ENCODE measurements around the gene ADAMTS2.
"Not testable (repeated sequence)": the region's sequence is repeated elsewhere in the genome, so short reads cannot be mapped to it uniquely, and the experiment has no call there.

The ADAMTS2 gene

DNA sequence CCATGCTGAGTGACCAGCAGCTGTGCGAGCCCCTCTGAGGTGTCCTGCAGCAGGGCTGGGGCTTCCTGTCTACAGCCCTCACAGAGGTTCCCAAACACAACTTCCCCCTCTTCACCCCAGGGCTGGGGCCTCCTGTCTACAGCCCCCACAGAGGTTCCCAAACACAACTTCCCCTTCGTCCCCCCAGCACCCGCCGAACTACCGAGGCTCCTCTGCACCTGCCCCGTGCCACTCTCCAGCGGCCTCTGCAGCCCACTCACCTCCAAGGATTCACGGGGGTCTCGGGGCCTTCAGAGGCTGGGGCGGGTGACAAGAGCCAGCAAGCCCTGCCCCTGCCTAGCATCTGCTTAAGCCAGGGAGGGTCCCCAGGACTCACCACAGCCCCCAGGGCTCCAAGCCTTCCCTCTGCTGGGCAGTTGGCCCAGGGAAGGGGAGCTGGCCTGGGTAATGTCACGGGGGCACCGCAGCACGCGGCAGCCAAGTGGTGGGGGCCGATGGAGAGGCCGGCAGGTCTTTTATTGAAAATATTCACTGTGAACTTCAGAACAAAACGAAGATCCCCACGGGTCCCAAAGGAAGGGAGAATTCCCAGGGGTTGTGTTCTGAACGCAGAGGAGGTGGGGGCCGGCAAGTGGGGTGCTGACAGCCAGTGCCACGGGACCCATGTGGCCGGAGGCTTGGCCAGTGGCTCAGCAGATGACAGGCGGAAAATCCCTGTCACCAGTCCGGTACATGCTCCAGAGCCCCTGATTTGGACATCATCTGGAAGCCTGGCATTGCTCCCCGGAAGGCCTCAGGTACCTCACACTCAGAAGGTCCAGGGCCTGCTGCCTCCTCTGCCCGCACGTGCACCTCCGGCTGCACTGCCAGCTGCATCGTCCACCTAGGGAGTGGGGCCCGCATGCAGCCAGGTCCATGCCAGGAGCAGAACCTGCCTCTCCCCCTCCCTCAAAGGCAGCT, 125.3 kb downstream of the ADAMTS2 start:
- FAIRE-seq (no peak), DNase-seq (ENCODE audit: insufficient read length, low spot score) (no peak)
- TF ChIP-seq, protein P1, sequence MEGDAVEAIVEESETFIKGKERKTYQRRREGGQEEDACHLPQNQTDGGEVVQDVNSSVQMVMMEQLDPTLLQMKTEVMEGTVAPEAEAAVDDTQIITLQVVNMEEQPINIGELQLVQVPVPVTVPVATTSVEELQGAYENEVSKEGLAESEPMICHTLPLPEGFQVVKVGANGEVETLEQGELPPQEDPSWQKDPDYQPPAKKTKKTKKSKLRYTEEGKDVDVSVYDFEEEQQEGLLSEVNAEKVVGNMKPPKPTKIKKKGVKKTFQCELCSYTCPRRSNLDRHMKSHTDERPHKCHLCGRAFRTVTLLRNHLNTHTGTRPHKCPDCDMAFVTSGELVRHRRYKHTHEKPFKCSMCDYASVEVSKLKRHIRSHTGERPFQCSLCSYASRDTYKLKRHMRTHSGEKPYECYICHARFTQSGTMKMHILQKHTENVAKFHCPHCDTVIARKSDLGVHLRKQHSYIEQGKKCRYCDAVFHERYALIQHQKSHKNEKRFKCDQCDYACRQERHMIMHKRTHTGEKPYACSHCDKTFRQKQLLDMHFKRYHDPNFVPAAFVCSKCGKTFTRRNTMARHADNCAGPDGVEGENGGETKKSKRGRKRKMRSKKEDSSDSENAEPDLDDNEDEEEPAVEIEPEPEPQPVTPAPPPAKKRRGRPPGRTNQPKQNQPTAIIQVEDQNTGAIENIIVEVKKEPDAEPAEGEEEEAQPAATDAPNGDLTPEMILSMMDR (IDR thresholded peaks at IDR 0.05; ENCODE audit: insufficient read depth, missing control alignments), result no peak

DNA sequence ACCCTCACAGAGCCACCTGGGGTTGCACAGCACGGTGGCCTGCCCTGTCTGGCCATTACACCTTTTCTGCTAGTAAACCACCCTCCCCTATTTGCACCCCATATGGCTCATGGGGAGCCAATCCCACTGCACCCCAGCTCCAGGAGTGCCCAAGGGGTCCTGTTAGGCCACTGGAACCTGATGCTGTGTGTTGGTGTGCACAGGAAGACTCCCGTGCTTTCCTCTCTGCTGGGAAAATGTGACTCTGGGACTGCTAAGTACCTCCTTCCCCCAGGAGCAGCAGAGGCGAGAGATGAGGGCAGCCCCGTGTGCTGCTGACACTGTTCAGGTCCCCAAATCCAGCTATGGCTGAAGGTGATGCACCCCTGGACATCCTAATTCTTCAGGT, 126.3 kb downstream of the ADAMTS2 start:
- DNase-seq (ENCODE audit: insufficient read length, low spot score) (no peak), FAIRE-seq (no peak)
- TF ChIP-seq, protein P1 (IDR thresholded peaks at IDR 0.05; ENCODE audit: insufficient read depth, missing control alignments), result no peak

DNA sequence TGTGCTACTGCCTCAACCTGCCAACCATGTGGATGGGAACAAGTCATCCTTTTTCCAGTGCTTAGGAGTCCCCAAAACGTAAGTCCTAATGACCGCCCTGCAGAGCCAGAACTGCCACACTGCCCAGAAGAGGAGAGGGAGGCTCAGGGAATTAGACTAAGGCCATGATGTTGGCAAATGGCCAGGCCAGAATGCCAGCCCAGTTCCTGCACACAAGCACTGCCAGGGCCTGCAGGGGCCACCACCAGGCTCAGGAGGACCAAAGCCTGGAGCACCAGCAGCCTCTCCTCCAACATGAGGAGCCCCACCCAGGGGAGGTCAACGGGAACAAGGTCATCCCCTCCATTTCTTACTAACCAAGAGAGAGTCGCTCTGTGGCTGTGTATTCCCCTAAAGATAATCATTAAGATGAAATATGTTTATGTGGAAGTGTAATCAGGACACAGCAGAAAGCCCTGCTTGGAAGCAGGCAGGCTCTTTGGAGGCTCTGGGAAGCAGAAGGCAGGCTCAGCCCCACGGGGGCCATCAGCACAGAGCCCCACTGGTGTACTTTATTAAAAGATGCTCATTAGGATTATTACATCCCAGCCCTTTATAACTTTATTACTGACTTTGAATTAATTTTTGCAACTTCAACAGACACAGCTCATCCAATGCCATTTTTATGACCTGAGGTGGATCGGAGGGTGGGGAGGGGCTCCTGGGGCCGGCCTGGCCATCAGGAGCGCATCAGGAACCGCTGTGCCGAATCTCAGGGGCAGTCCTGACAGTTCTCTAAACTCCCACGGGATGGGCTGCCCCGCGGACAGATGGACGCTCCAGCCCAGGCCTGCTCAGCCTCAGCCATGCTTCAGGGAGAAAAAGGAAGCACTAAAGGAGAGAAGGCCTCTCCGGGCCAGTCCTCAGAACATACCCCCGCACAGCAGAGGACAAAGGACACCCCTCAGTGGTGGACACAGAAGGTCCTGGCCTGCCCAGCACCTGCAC, 127.0 kb downstream of the ADAMTS2 start:
- no peak for FAIRE-seq
- no peak for DNase-seq (ENCODE audit: insufficient read length, low spot score)
- TF ChIP-seq, protein P1 (IDR thresholded peaks at IDR 0.05; ENCODE audit: insufficient read depth, missing control alignments), result no peak

DNA sequence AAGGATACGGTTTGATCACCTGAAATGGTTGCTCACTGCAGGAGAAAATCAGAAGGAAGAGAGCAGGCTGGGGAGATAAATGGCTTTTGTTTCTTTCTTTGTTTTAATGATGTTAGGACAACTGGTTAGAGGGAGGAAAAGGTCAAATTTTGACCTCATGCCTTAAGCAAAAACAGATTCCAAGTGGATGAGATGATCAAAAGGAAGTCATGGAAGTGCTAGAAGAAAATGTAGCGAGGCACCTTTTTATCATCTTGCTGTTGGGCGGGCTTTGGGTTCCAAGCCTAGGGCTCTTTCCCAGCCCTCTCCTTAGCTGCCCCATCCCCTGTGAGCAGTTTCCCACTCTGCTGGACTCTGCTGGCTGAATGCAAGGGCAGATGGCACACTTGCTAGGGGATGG, 127.9 kb downstream of the ADAMTS2 start:
- DNase-seq (ENCODE audit: insufficient read length, low spot score), result no peak
- no peak for FAIRE-seq
- TF ChIP-seq, protein P1 (IDR thresholded peaks at IDR 0.05; ENCODE audit: insufficient read depth, missing control alignments), result no peak

DNA sequence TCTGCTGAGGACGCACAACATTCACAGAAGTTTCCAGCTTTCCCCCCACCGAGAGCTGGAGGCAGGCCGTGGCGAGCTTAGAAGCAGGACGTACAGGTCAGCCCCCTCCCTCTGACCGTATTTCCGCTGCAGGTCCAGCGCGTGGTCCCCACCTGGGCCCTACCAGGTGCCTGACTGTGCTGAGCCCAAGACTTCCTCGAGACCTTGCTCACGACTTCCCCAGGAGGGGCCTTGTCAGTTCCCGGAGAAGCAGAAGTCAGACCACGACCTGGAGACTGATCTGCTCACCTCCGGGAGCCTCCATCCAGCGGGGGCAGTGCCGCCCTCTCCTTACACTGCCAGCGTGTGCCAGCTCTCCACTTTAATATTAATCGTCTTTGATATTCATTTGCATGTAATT, 128.9 kb downstream of the ADAMTS2 start:
- not testable (repeated sequence) for DNase-seq (ENCODE audit: insufficient read length, low spot score); FAIRE-seq

DNA sequence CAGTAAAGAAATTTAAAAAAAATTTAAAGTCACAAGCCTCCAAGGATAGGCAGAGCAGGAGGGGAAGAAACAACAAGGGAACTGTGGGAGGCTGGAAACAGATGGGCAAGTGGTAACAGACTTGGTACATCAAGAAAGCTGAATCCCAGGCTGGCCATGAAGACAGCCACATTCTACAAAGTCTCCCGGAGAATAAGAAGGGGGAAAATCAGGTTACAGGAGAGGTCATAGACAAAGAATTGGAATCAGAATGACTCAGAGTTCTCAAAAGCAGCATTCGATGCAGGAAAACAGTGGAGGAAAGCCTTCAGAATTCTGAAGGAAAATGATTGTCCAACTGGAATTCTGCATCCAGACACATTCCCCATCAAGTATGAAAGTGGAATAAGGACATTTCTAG, 129.7 kb downstream of the ADAMTS2 start:
- DNase-seq (ENCODE audit: insufficient read length, low spot score), result no peak
- TF ChIP-seq, protein P1 (IDR thresholded peaks at IDR 0.05; ENCODE audit: insufficient read depth, missing control alignments), result no peak
- no peak for FAIRE-seq

DNA sequence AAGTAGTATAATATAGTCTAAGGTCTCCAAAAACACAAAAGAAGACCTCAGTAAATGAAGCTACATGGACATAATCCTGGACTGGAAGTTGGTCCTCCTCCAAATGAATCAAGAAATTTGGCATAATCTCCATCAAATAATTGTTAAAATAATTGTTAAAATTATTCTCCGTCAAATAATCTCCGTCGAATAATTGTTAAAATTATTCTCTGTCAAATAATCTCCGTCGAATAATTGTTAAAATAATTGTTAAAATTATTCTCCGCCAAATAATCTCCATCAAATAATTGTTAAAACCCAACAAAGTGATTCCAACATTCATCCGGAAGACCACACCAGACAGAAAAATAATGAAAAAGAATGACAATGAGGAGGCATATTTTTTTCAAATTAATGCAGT, 130.6 kb downstream of the ADAMTS2 start:
- TF ChIP-seq, protein P1 (IDR thresholded peaks at IDR 0.05; ENCODE audit: insufficient read depth, missing control alignments), result no peak
- DNase-seq (ENCODE audit: insufficient read length, low spot score) (no peak), FAIRE-seq (no peak)
